Globus pallidus (tissue), 1 donor: Measurements from ENCODE around the gene BCAS3.

ENCODE experiments used
- DNase-seq: peaks from one replicate; pipeline ENCODE4 v3.0.0-alpha.2; 2015; ENCODE audit warnings: low spot score

BCAS3 gene

DNA sequence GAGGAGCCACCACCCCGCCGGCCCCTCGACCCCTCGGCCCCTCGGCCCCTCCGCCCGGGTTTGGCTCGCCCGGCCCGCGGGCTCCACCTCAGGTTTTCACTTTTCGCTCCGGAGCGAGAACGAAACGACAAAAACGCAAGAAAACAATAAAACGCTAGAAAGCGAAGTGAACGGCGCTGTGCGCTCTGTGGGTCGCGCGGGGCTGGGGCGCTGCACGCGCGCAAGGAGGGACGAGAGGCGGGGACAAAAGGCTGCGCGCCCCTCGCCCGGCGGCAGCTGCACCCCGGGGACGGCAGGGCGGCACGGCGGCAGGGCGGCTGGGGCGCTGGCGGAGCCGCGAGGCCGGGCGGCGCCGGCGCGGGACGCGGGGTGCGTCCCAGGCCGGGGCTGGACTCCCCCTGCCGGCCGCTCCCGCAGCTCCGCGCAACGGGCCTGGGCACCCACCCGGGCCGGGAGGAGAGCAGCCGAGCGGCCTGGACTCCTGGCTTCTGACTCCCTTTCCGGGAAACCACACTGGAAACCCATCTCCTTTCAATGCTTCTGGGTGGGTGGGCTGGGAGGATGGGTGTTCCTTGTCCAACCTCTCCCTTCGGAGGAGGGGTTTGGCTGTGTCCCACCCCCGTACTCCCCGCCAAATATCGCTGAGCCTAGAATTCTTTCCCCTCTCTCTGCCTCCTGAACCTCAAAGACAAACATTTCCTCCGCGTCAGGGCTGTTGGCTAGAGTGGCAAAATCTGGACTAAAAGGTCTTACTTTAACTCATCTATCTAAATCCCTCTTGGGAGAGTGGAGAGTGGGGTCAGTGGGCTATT is 731.9 kb downstream of the BCAS3 start:
- peak; percentile 53 for DNase-seq

GRCh38 chr17:61410141-61411010 is 732.7 kb downstream of the BCAS3 start:
- peak; percentile 72 for DNase-seq

GRCh38 chr17:61411011-61411260 is 733.3 kb downstream of the BCAS3 start:
- DNase-seq: no peak

DNA sequence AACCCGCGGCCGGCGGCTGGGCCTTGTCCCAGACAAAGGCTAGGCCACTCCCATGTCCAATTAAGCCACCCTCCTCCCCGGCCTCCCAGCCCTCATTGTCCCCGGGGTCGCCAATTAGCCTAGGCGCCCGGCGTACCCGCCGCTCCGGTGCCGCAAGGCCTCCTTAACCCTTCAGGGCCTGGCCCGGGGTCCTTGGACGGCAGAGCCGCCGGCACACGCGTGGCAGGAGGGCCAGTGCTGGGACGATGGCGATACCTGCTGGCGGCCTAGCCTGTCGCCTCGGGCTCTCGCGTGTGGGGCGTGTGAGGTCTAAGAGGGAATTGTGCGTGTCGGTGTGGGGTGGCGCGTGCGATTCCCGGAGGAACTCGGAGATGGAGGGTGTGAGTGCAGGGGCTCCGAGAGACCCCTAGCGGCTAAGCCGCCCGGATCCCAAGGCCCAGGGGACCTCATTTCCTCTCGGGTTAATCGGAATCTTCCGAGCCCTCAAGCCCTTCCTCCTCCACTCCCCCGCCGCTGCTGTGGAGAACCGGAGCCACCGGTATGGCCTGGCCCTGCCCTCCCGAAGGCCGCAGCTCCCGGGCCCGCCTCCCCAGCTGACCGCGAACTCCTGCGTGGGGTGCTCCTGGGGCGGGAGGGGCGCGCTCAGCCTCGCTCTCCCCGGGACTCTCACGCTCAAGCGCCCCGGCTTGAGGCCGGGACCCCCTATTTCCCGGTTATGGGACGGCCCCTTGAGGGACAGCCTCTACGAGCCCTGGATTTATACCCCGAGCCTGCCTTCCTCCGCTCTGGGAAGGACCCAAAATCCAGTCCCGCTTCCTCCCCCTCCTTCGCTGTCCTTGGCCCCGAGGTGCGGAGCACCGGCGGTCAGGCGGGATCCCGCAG is 733.9 kb downstream of the BCAS3 start:
- DNase-seq: no peak

- DNase-seq: peak; percentile 78
Measured at GRCh38 chr17:61412143-61412859, 734.6 kb downstream of the BCAS3 start.

GRCh38 chr17:61412860-61413660 is 735.4 kb downstream of the BCAS3 start:
- DNase-seq: no peak

GRCh38 chr17:61413661-61414126 is 736.0 kb downstream of the BCAS3 start:
- no peak for DNase-seq

- DNase-seq: no peak
Measured at GRCh38 chr17:61414141-61414935, 736.7 kb downstream of the BCAS3 start.

DNA sequence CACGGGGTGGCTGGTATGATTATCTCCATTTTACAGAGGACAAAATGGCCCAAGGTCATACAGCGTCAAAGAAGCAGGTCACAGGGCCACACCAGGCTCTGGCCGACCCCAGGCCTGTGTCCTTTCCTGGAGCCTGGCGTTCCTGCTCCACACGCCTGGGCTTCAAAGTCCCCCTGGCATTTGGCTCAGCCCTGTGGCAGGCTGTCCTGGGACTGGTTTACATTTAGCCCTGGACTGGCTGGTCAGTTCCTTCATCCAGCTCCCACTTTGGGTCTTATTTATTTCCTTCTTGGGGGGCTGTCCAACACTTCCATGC is 737.2 kb downstream of the BCAS3 start:
- no peak for DNase-seq

DNA sequence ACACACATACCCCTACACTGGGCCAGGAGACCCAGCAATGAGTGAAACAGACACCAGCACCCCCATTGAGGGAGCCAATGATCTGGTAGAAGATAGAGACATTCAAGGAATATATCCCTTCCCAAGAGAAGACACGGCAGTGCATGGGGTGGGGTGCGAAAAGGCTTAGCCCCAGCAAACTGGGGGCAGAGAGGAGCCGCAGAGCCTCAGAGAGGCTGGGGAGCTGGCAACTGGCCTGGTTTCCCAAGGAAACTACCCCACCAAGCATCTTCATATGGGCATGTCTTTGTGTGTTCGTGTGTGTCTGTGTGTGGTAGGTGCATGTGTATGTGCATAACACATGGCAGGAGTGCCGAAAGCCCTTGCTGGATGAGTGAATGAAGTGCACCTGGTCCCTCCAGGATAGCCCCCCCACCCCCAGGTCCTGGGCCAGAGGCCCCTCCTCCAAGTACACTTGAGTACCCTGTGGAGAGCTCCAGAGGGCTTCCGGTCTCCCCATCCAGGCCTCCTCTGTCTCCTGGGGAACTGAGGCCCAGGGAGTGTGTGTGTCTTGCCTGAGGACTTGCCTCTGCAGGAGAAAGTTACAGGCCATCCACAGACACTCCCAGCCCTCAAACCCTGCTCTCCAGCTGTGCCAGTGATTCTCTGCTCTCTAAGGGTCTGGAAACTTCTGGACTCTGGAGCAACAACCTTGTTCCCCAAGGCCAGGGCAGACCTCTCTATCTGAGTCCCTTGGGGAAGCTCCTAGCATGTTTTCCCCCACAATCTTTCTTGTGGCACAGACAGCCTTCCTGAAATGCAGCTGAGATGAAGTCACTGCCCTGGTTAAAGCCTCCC is 737.9 kb downstream of the BCAS3 start:
- DNase-seq: no peak

DNA sequence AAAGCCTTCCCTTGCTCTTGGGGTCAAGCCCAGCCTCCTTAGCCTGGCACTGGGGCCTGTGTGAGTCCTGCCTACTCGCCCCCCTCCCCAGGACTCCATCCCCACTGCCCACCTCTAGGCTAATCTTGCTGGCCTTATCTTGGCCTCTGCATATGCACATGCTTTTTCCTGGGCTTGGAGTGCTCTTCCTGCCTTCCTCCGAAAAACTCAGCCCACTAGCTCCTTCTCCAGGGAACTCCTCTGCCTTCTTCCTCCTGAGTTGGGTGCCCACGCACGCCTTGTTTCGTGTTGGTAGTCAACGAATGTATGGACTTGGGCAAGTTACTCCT is 738.5 kb downstream of the BCAS3 start:
- DNase-seq: no peak

GRCh38 chr17:61416540-61417363 is 739.1 kb downstream of the BCAS3 start:
- peak; percentile 62 for DNase-seq

DNA sequence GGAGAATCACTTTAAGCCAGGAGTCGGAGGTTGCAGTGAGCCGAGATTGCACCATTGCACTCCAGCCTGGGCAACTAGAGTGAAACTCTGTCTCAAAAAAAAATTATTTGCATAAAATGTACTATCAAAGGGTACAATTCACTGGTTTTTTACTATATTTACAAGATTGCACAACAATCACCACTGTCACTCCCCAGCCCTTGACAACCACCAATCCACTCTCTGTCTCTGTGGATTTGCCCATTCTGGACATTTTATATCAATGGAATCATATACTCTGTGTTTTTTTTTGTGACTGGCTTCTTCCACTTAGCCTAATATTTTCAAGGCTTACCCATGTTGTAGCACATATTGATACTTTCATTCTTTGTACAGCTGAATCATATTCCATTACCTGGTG is 740.8 kb downstream of the BCAS3 start:
- DNase-seq: no peak

DNA sequence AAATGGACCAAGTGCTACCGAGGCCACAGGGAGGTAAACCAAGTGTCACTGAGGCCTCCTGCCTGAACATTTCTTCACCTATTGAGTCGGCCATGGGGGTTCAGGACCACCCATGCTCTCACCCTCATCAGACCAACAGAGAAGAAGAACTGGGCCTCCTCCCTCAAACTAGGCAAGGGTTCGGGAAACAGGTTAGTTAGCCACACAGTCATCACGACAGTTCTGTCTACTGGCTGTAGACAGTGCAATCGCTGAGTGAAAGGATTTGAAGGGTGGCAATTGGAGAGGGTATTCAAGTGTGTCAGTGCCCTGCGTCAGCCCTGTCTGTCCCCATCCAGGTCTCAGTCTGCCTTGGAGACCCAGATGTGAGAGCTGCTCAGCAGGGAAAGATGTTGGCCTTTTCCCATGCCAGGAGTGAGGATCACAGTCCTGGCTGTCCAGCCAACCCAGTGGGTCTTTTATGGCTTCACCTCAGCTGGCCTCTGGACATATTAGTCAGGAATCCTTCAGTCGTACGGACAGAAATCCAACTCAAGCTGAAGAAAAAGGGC is 741.9 kb downstream of the BCAS3 start:
- DNase-seq: no peak

- no peak for DNase-seq
Measured at GRCh38 chr17:61420052-61420451, 742.4 kb downstream of the BCAS3 start.

DNA sequence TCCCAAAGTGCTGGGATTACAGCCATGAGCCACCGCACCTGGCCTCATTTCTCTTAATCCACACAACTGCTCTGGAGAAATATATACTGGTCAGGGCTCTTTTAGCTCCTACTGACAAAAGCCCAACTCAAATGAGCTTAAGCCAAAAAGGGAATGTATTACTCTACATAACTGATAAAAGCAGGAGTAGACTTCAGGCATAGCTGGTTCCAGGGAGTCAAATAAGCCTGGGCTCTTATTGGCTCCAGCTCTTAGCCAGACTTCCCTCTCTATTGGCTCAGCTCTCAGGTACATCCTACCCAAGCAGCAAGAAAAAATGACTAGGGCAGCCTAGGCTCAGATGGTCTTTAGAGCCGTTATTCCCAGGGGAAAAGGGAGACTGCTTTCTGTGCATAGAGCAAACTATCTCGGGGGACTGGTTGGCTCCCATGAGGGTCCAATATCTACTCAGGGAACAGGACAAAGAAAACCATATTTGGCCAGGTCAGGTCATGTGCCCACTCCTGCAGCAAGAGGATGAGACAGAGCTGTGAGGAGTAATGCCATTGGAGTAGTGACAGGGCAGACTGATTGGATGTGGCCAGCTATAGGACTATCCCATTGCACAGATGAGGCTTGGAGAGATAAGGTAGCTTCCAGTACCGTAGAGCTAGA is 743.2 kb downstream of the BCAS3 start:
- no peak for DNase-seq

GRCh38 chr17:61421460-61421859 is 743.8 kb downstream of the BCAS3 start:
- no peak for DNase-seq
